RWPE2 (cell line): ENCODE data around the gene ITCH.
A peak's percentile ranks its signal among the peaks of the same experiment; 100 is the strongest.

Experiments
- ATAC-seq: fragments of 200-7000 bp; cut with Tn5 transposase; 3 replicates; pipeline ENCODE4 v1.9.1; 2021; ENCODE audit warnings: low read depth
- DNase-seq: peaks from one replicate; pipeline ENCODE4 v3.0.0-alpha.2; 2020; ENCODE audit warnings: low spot score
- H3K27ac ChIP-seq: fragments of 450-650 bp; 2 replicates; pipeline ENCODE4 v1.5.1; 2017; ENCODE audit warnings: mild to moderate bottlenecking; ENCODE audit not compliant: poor library complexity, severe bottlenecking
- H3K27me3 ChIP-seq: fragments of 250-450 bp; sonication (Bioruptor Pico); 2 replicates; pipeline ENCODE4 v1.5.1; 2021; ENCODE audit warnings: mild to moderate bottlenecking, moderate library complexity; ENCODE audit not compliant: insufficient read depth, poor library complexity, severe bottlenecking
- H3K36me3 ChIP-seq: fragments of 250-450 bp; sonication (Bioruptor Pico); 2 replicates; pipeline ENCODE4 v1.5.1; 2020; ENCODE audit warnings: low read depth, mild to moderate bottlenecking, moderate library complexity
- H3K4me1 ChIP-seq: fragments of 250-450 bp; sonication (Bioruptor Pico); 2 replicates; pipeline ENCODE4 v1.5.1; 2021; ENCODE audit warnings: mild to moderate bottlenecking, moderate library complexity; ENCODE audit not compliant: insufficient read depth, poor library complexity, severe bottlenecking
- H3K4me3 ChIP-seq: fragments of 250-450 bp; sonication (Bioruptor Pico); 2 replicates; pipeline ENCODE4 v1.5.1; 2021; ENCODE audit warnings: mild to moderate bottlenecking, moderate library complexity; ENCODE audit not compliant: severe bottlenecking
- H3K9me3 ChIP-seq: fragments of 250-450 bp; sonication (Bioruptor Pico); 2 replicates; pipeline ENCODE4 v1.5.1; 2021; ENCODE audit warnings: mild to moderate bottlenecking, moderate library complexity; ENCODE audit not compliant: severe bottlenecking
- CTCF ChIP-seq: fragments of 450-650 bp; IDR thresholded peaks from one replicate; pipeline ENCODE4 v1.5.1; 2017; ENCODE audit warnings: mild to moderate bottlenecking, moderate library complexity; ENCODE audit not compliant: poor library complexity, severe bottlenecking

Gene ITCH

GRCh38 chr20:34459209-34459897, 96.3 kb downstream of the ITCH start:
- ATAC-seq (peak; percentile 24; the same call in 2 of the 3 replicates), DNase-seq (no peak)
- Histone ChIP-seq H3K9me3 (no peaks in the 10 kb centered on the region), H3K27ac (peak overlapping the region; percentile 0), H3K36me3 (peaks cover 90% of the 10 kb centered on the region), H3K27me3 (no peaks in the 10 kb centered on the region), H3K4me1 (no peaks in the 10 kb centered on the region), H3K4me3 (no peak overlapping the region)
- TF ChIP-seq CTCF: no peak

- ATAC-seq (no peak), DNase-seq (no peak)
- no peak overlapping the region for H3K27ac ChIP-seq
- no peaks in the 10 kb centered on the region for H3K4me1 ChIP-seq
- no peaks in the 10 kb centered on the region for H3K9me3 ChIP-seq
- H3K36me3 ChIP-seq: peaks cover 93% of the 10 kb centered on the region
- H3K4me3 ChIP-seq: no peak overlapping the region
- H3K27me3 ChIP-seq: no peaks in the 10 kb centered on the region
- TF ChIP-seq CTCF: no peak
Measured at GRCh38 chr20:34461779-34462087, 98.7 kb downstream of the ITCH start.

- ATAC-seq: no peak
- Histone ChIP-seq H3K27ac (no peak overlapping the region), H3K36me3 (peaks cover 92% of the 10 kb centered on the region), H3K9me3 (no peaks in the 10 kb centered on the region), H3K27me3 (no peaks in the 10 kb centered on the region), H3K4me3 (no peak overlapping the region), H3K4me1 (peaks cover 22% of the 10 kb centered on the region)
- no peak for DNase-seq
- TF ChIP-seq CTCF: no peak
Measured at GRCh38 chr20:34468951-34469350, 105.9 kb downstream of the ITCH start.

- Histone ChIP-seq H3K9me3 (no peaks in the 10 kb centered on the region), H3K4me3 (no peak overlapping the region), H3K27ac (peak overlapping the region; percentile 16), H3K36me3 (peaks cover 83% of the 10 kb centered on the region), H3K27me3 (no peaks in the 10 kb centered on the region), H3K4me1 (peaks cover 22% of the 10 kb centered on the region)
- TF ChIP-seq CTCF: no peak
- DNase-seq (no peak), ATAC-seq (peak; percentile 41)
Measured at GRCh38 chr20:34472246-34472925, 109.3 kb downstream of the ITCH start.
